Measurements from ENCODE around the gene FBRS. TPM values are rescaled to one million over a fixed set of nuclear protein-coding genes. Genes with fewer than 3 reads are reported as not detected.

The FBRS gene
- polyA plus RNA-seq, 2 of the 4 experiments (the other 2 are of a cell fraction), result 5.9 to 33.3 TPM

GRCh38 chr16:30703971-30704370 lies 45.7 kb downstream of the FBRS start:
- H3K4me3 ChIP-seq, result no peak overlapping the region
- ATAC-seq (no peak), DNase-seq (ENCODE audit: low read depth in 1 of 2, low spot score in 1 of 2) (no peak), FAIRE-seq (no peak)
- H3K4me1 ChIP-seq, result peaks cover 15% of the 10 kb centered on the region
- no peak for TF ChIP-seq PHF8 (IDR thresholded peaks at IDR 0.05; ENCODE audit: borderline replicate concordance, low read depth)
- no peak for TF ChIP-seq RCOR1 (IDR thresholded peaks at IDR 0.05; ENCODE audit: low read depth, low read length)
- no peak for TF ChIP-seq NR3C1 (IDR thresholded peaks at IDR 0.05)
- no peak for TF ChIP-seq EHMT2 (IDR thresholded peaks at IDR 0.05; ENCODE audit: low read depth)
- no peak for TF ChIP-seq ATOH8 (CRISPR knock-in tag; IDR thresholded peaks at IDR 0.05; ENCODE audit: low read depth)
- TF ChIP-seq EP300 (IDR thresholded peaks at IDR 0.05), result no peak
- H3K4me2 ChIP-seq, result no peak overlapping the region
- CTCF ChIA-PET, result interaction anchor here (1.6 kb wide), 2 partner anchors 10 to 24 kb away, joined by 5 read pairs; no protein-coding TSS in a partner anchor
- POLR2A ChIA-PET, result no interaction called here
- H3K9me3 ChIP-seq, result no peaks in the 10 kb centered on the region
- 96% methylated on average over 10 of the region's 10 CpGs for WGBS (ENCODE audit: missing lambda C conversion rate)
- no peak overlapping the region for H3K27ac ChIP-seq

GRCh38 chr16:30706046-30706445 lies 47.8 kb downstream of the FBRS start:
- no peaks in the 10 kb centered on the region for H3K9me3 ChIP-seq
- DNase-seq (ENCODE audit: low read depth in 1 of 2, low spot score in 1 of 2) (no peak), FAIRE-seq (no peak), ATAC-seq (no peak)
- no peak overlapping the region for H3K4me3 ChIP-seq
- CTCF ChIA-PET, result interaction anchor here (1.5 kb wide), 1 partner anchor 31 kb away, joined by 4 read pairs; no protein-coding TSS in a partner anchor
- POLR2A ChIA-PET, result no interaction called here
- WGBS (ENCODE audit: missing lambda C conversion rate), result 94% methylated on average over 6 of the region's 6 CpGs
- H3K4me1 ChIP-seq, result peaks cover 3% of the 10 kb centered on the region; the same call in 2 of the 3 replicates
- no peak overlapping the region for H3K27ac ChIP-seq
- no peak for TF ChIP-seq FOSB (CRISPR knock-in tag; IDR thresholded peaks at IDR 0.05)
- no peak for TF ChIP-seq MAFK (IDR thresholded peaks at IDR 0.05; ENCODE audit: partially characterized antibody)
- TF ChIP-seq HEYL (CRISPR knock-in tag; IDR thresholded peaks at IDR 0.05), result no peak
- no peak for TF ChIP-seq RAD21 (conservative IDR thresholded peaks at IDR 0.05 in 1 of 2, IDR thresholded peaks at IDR 0.05 in 1 of 2)
- no peak for TF ChIP-seq NR3C1 (IDR thresholded peaks at IDR 0.05)
- TF ChIP-seq PBX3 (IDR thresholded peaks at IDR 0.05), result no peak
- no peak overlapping the region for H3K4me2 ChIP-seq

- Histone ChIP-seq H3K4me3 (no peak overlapping the region), H3K9me3 (no peaks in the 10 kb centered on the region), H3K4me1 (peaks cover 12% of the 10 kb centered on the region), H3K27ac (no peak overlapping the region), H3K4me2 (no peak overlapping the region)
- 90% methylated on average over 4 of the region's 4 CpGs for WGBS (ENCODE audit: missing lambda C conversion rate)
- FAIRE-seq (no peak), ATAC-seq (no peak), DNase-seq (ENCODE audit: low read depth in 1 of 2, low spot score in 1 of 2) (no peak)
- ChIA-PET CTCF (interaction anchor here (0.6 to 2.2 kb wide), 5 partner anchors 14 to 774 kb away, joined by 3 to 6 read pairs (median 3); no protein-coding TSS in a partner anchor), POLR2A (no interaction called here)
- TF ChIP-seq KDM1A (IDR thresholded peaks at IDR 0.05; ENCODE audit: low read depth) (no peak), MAFK (IDR thresholded peaks at IDR 0.05; ENCODE audit: partially characterized antibody) (no peak), TFCP2L1 (CRISPR knock-in tag; IDR thresholded peaks at IDR 0.05) (no peak), EHMT2 (IDR thresholded peaks at IDR 0.05; ENCODE audit: low read depth) (no peak), RCOR1 (IDR thresholded peaks at IDR 0.05; ENCODE audit: low read depth, low read length) (no peak), NFE2L2 (conservative IDR thresholded peaks at IDR 0.05; ENCODE audit: low read length) (no peak), CTCF (IDR thresholded peaks at IDR 0.05) (no peak), FOXS1 (CRISPR knock-in tag; IDR thresholded peaks at IDR 0.05) (no peak), USF2 (IDR thresholded peaks at IDR 0.05) (no peak), ZC3H11A (IDR thresholded peaks at IDR 0.05) (no peak), CBX8 (IDR thresholded peaks at IDR 0.05) (no peak), ZSCAN20 (CRISPR knock-in tag; IDR thresholded peaks at IDR 0.05) (no peak), NPAS2 (CRISPR knock-in tag; IDR thresholded peaks at IDR 0.05; ENCODE audit: borderline replicate concordance) (no peak), ATOH8 (CRISPR knock-in tag; IDR thresholded peaks at IDR 0.05; ENCODE audit: low read depth) (no peak), JUN (IDR thresholded peaks at IDR 0.05) (no peak), EHF (CRISPR knock-in tag; IDR thresholded peaks at IDR 0.05) (no peak), SMC3 (IDR thresholded peaks at IDR 0.05) (no peak)
Measured at GRCh38 chr16:30710971-30711370, 52.7 kb downstream of the FBRS start.

Data from A549 (cell line).